Colonic mucosa (tissue), 4 donors: Measurements from ENCODE around the gene UMPS. TPM values are rescaled to one million over a fixed set of nuclear protein-coding genes. Genes with fewer than 3 reads are reported as not detected.

Source experiments
- DNase-seq: peaks from one replicate; pipeline ENCODE4 v3.0.0-alpha.2; 2020
- H3K27ac ChIP-seq: fragments of 200-600 bp; one replicate; pipeline ENCODE4 v1.8.0; 2021
- H3K27me3 ChIP-seq: fragments of 200-600 bp; one replicate; pipeline ENCODE4 v1.8.0; 2021
- H3K36me3 ChIP-seq: fragments of 200-600 bp; one replicate; pipeline ENCODE4 v1.8.0; 2021
- H3K4me1 ChIP-seq: fragments of 200-600 bp; one replicate; pipeline ENCODE4 v1.8.0; 2021; ENCODE audit warnings: mild to moderate bottlenecking
- H3K4me3 ChIP-seq: fragments of 200-600 bp; one replicate; pipeline ENCODE4 v1.8.0; 2021
- H3K9ac ChIP-seq, 2 donors: one replicate each; pipeline ENCODE4 v1.7.0; 2013; ENCODE audit warnings: control low read depth in 2 of 2, low read depth in 2 of 2, low read length in 2 of 2
- H3K9me3 ChIP-seq: fragments of 200-600 bp; one replicate; pipeline ENCODE4 v1.8.0; 2021
- CTCF ChIP-seq: fragments of 200-600 bp; IDR thresholded peaks from one replicate; pipeline ENCODE4 v1.8.0; 2022; ENCODE audit warnings: antibody characterized with exemption, mild to moderate bottlenecking
- intact Hi-C: fragments of 100-400 bp; cut with DNase I; formaldehyde crosslinking; loops from one replicate; pipeline ENCODE4 v1.14.1; 2022
- total RNA-seq, 2 donors: library from RNA; stranded (reverse); fragmentation: NEBNext Ultra II Directional in 1 of 2; extraction: Animal tissue kit (Norgen Biotek cat#: 25700) in 1 of 2; gene quantifications; one replicate each; pipeline ENCODE4 v1.2.1, GENCODE V29; 2021
- donor health status: healthy.
- donor health status: DM: no; HTN: no; CAD: no.
- donor health status: DM: no; HTN: no; CAD: no.

UMPS gene
- total RNA-seq, 2 donors from 2014 or later: 23.4 to 37.7 TPM

GRCh38 chr3:124695369-124695768, 34.9 kb upstream of the UMPS start:
- DNase-seq: no peak
- intact Hi-C loops: no loop called here
- Histone ChIP-seq H3K4me3 (no peak overlapping the region), H3K27me3 (no peaks in the 10 kb centered on the region), H3K4me1 (no peaks in the 10 kb centered on the region), H3K27ac (no peak overlapping the region), H3K9ac (no peak overlapping the region), H3K36me3 (no peaks in the 10 kb centered on the region), H3K9me3 (no peaks in the 10 kb centered on the region)
- TF ChIP-seq CTCF: no peak

- no peaks in the 10 kb centered on the region for H3K4me1 ChIP-seq
- H3K36me3 ChIP-seq: no peaks in the 10 kb centered on the region
- intact Hi-C loops: no loop called here
- no peak for TF ChIP-seq CTCF
- DNase-seq: no peak
- no peak overlapping the region for H3K9ac ChIP-seq
- no peak overlapping the region for H3K4me3 ChIP-seq
- no peak overlapping the region for H3K27ac ChIP-seq
- H3K9me3 ChIP-seq: no peaks in the 10 kb centered on the region
- H3K27me3 ChIP-seq: no peaks in the 10 kb centered on the region
These were observed 34.2 kb upstream of the UMPS start for GRCh38 chr3:124696006-124696405.

- intact Hi-C loops: no loop called here
- Histone ChIP-seq H3K4me3 (no peak overlapping the region), H3K36me3 (no peaks in the 10 kb centered on the region), H3K27ac (no peak overlapping the region), H3K9ac (no peak overlapping the region), H3K27me3 (no peaks in the 10 kb centered on the region), H3K4me1 (no peaks in the 10 kb centered on the region), H3K9me3 (no peaks in the 10 kb centered on the region)
- no peak for DNase-seq
- no peak for TF ChIP-seq CTCF
These were observed 33.0 kb upstream of the UMPS start for GRCh38 chr3:124697302-124697701.

GRCh38 chr3:124698030-124698770, 32.1 kb upstream of the UMPS start:
- intact Hi-C loops: no loop called here
- Histone ChIP-seq H3K9ac (no peak overlapping the region), H3K36me3 (no peaks in the 10 kb centered on the region), H3K9me3 (no peaks in the 10 kb centered on the region), H3K27ac (no peak overlapping the region), H3K4me1 (no peaks in the 10 kb centered on the region), H3K27me3 (no peaks in the 10 kb centered on the region), H3K4me3 (no peak overlapping the region)
- DNase-seq: no peak
- no peak for TF ChIP-seq CTCF

GRCh38 chr3:124699051-124699450, 31.2 kb upstream of the UMPS start:
- Histone ChIP-seq H3K27ac (no peak overlapping the region), H3K9me3 (no peaks in the 10 kb centered on the region), H3K4me3 (no peak overlapping the region), H3K36me3 (no peaks in the 10 kb centered on the region), H3K9ac (no peak overlapping the region), H3K27me3 (no peaks in the 10 kb centered on the region), H3K4me1 (no peaks in the 10 kb centered on the region)
- TF ChIP-seq CTCF: no peak
- DNase-seq: no peak
- intact Hi-C loops: no loop called here
